ENCODE measurements around the gene C19orf33. TPM values are rescaled to one million over a fixed set of nuclear protein-coding genes. Genes with fewer than 3 reads are reported as not detected.

Gene C19orf33
- total RNA-seq, 4 donors from 2014 or later: 16.2 to 26.3 (median 17.2) TPM; not detected in 1

- H3K27ac ChIP-seq: peak within 1 kb of the TSS; percentile 72 to 85 (median 77)
- intact Hi-C loops (cut with DNase I): loop anchor here (5.0 kb wide), 1 partner anchor 54 kb away; the partner anchor contains the start of gene SPINT2
- 2 to 4% methylated on average over 24 to 29 of the region's 64 CpGs for WGBS, 2 donors
- H3K27me3 ChIP-seq: no peaks in the 10 kb centered on the region
- H3K4me1 ChIP-seq: peaks cover 0 to 21% of the 10 kb centered on the region in 2 donors
- peak; percentile 96 to 97 for DNase-seq
- peak within 1 kb of the TSS; percentile 10 to 57 (median 43) for H3K4me3 ChIP-seq (replicated peaks in 1 of 3)
- no peaks in the 10 kb centered on the region for H3K36me3 ChIP-seq
- no peaks in the 10 kb centered on the region for H3K9me3 ChIP-seq
- TF ChIP-seq POLR2A (IDR thresholded peaks at IDR 0.05): peak in 1 of 2 donors; percentile 45
- no peak for TF ChIP-seq CTCF (IDR thresholded peaks at IDR 0.05)
Measured at GRCh38 chr19:38315657-38316476, 11.8 kb downstream of the C19orf33 start, which contains the start of gene YIF1B. TSS of gene YIF1B (minus strand) at chr19:38315947. CDS start at chr19:38315917, 30 bp downstream.

GRCh38 chr19:38316477-38317067, 12.5 kb downstream of the C19orf33 start:
- no peaks in the 10 kb centered on the region for H3K27me3 ChIP-seq
- TF ChIP-seq CTCF (IDR thresholded peaks at IDR 0.05) (no peak), POLR2A (IDR thresholded peaks at IDR 0.05) (no peak)
- peak overlapping the region in 2 of 3 donors; percentile 32 to 57 for H3K4me3 ChIP-seq (replicated peaks in 1 of 3)
- H3K9me3 ChIP-seq: no peaks in the 10 kb centered on the region
- H3K36me3 ChIP-seq: no peaks in the 10 kb centered on the region
- DNase-seq: no peak
- H3K27ac ChIP-seq: peak overlapping the region; percentile 47 to 85 (median 72)
- WGBS, 2 donors: 35 to 39% methylated on average over 8 of the region's 8 CpGs
- peaks cover 0 to 21% of the 10 kb centered on the region in 2 donors for H3K4me1 ChIP-seq
- intact Hi-C loops (cut with DNase I): loop anchor here (5.0 kb wide), 1 partner anchor 54 kb away; the partner anchor contains the start of gene SPINT2

GRCh38 chr19:38317104-38317612, 13.1 kb downstream of the C19orf33 start:
- Histone ChIP-seq H3K27ac (no peak overlapping the region), H3K4me1 (peaks cover 0 to 21% of the 10 kb centered on the region in 2 donors), H3K4me3 (replicated peaks in 1 of 3) (no peak overlapping the region), H3K9me3 (no peaks in the 10 kb centered on the region), H3K27me3 (no peaks in the 10 kb centered on the region), H3K36me3 (no peaks in the 10 kb centered on the region)
- intact Hi-C loops (cut with DNase I): loop anchor here (5.0 kb wide), 1 partner anchor 55 kb away; the partner anchor contains the start of gene SPINT2
- TF ChIP-seq POLR2A (IDR thresholded peaks at IDR 0.05) (no peak), CTCF (IDR thresholded peaks at IDR 0.05) (no peak)
- no peak for DNase-seq
- WGBS, 2 donors: 73 to 74% methylated on average over 11 of the region's 11 CpGs

GRCh38 chr19:38318660-38319059, 14.6 kb downstream of the C19orf33 start:
- no peak for DNase-seq
- Histone ChIP-seq H3K9me3 (no peaks in the 10 kb centered on the region), H3K36me3 (no peaks in the 10 kb centered on the region), H3K4me1 (peaks cover 0 to 21% of the 10 kb centered on the region in 2 donors), H3K27me3 (no peaks in the 10 kb centered on the region), H3K27ac (no peak overlapping the region), H3K4me3 (replicated peaks in 1 of 3) (no peak overlapping the region)
- intact Hi-C loops (cut with DNase I): loop anchor here (5.0 kb wide), 1 partner anchor 56 kb away; the partner anchor contains the start of gene SPINT2
- no peak for TF ChIP-seq CTCF (IDR thresholded peaks at IDR 0.05)
- no peak for TF ChIP-seq POLR2A (IDR thresholded peaks at IDR 0.05)
- 38 to 47% methylated on average over 6 of the region's 6 CpGs for WGBS, 2 donors

Data from thyroid gland (tissue), 4 donors.